Brain microvascular endothelial cell (primary cell): Measurements from ENCODE around the gene ZNF155.
A peak's percentile ranks its signal among the peaks of the same experiment; 100 is the strongest.
"Not testable (repeated sequence)": the region's sequence is repeated elsewhere in the genome, so short reads cannot be mapped to it uniquely, and the experiment has no call there.

Source experiments
- DNase-seq: peaks from one replicate; pipeline ENCODE4 v3.0.0-alpha.2; 2020
- H3K27ac ChIP-seq: fragments of 250-450 bp; sonication (Bioruptor Pico); 2 replicates; pipeline ENCODE4 v1.5.1; 2020; ENCODE audit warnings: mild to moderate bottlenecking, moderate library complexity
- H3K27me3 ChIP-seq: fragments of 250-450 bp; sonication (Bioruptor Pico); replicated peaks from 2 replicates; pipeline ENCODE4 v1.5.1; 2020; ENCODE audit warnings: mild to moderate bottlenecking
- H3K36me3 ChIP-seq: fragments of 250-450 bp; sonication (Bioruptor Pico); replicated peaks from 2 replicates; pipeline ENCODE4 v1.5.1; 2020; ENCODE audit warnings: mild to moderate bottlenecking
- H3K4me3 ChIP-seq: 2 replicates; pipeline ENCODE4 v1.5.1; 2011; ENCODE audit warnings: low read depth, mild to moderate bottlenecking, control low read depth, low read length, moderate library complexity
- CTCF ChIP-seq: IDR thresholded peaks from 2 replicates; pipeline ENCODE4 v1.5.1; 2011; ENCODE audit warnings: low read depth, mild to moderate bottlenecking, moderate library complexity, low read length, control low read depth, inconsistent platforms; ENCODE audit errors: missing control alignments
- in situ Hi-C: cut with HindIII; loops from 2 replicates; pipeline ENCODE4 v1.10.0; 2017; ENCODE audit warnings: low sequenced_read_pairs, low pct_ligation_motif_present

ZNF155 gene

GRCh38 chr19:43941209-43941608, 42.8 kb upstream of the ZNF155 start:
- in situ Hi-C loops, result no loop called here
- no peak for DNase-seq
- H3K27me3 ChIP-seq, result no peaks in the 10 kb centered on the region
- H3K36me3 ChIP-seq, result no peaks in the 10 kb centered on the region
- TF ChIP-seq CTCF, result no peak
- no peak overlapping the region for H3K27ac ChIP-seq
- H3K4me3 ChIP-seq, result no peak overlapping the region

GRCh38 chr19:43947412-43947811, 36.6 kb upstream of the ZNF155 start:
- H3K27ac ChIP-seq, H3K4me3 ChIP-seq, in situ Hi-C loops, H3K27me3 ChIP-seq, H3K36me3 ChIP-seq, DNase-seq: not testable (repeated sequence)

- H3K4me3 ChIP-seq, DNase-seq, H3K27ac ChIP-seq, in situ Hi-C loops, H3K36me3 ChIP-seq, H3K27me3 ChIP-seq: not testable (repeated sequence)
These were observed 34.2 kb upstream of the ZNF155 start for GRCh38 chr19:43949803-43950202.

GRCh38 chr19:43950834-43951645, 32.9 kb upstream of the ZNF155 start, which contains the start of gene ZNF221:
TSS of gene ZNF221 (plus strand) at chr19:43951228. CDS start at chr19:43962727, 11,499 bp downstream.
- Histone ChIP-seq H3K36me3 (no peaks in the 10 kb centered on the region), H3K27ac (peak within 1 kb of the TSS; percentile 55), H3K4me3 (peak within 1 kb of the TSS; percentile 94), H3K27me3 (no peaks in the 10 kb centered on the region)
- in situ Hi-C loops, result no loop called here
- peak; percentile 98 for DNase-seq
- peak; percentile 64 for TF ChIP-seq CTCF

- Histone ChIP-seq H3K27ac (no peak overlapping the region), H3K4me3 (no peak overlapping the region), H3K36me3 (no peaks in the 10 kb centered on the region), H3K27me3 (no peaks in the 10 kb centered on the region)
- in situ Hi-C loops, result no loop called here
- DNase-seq, result no peak
- TF ChIP-seq CTCF, result no peak
These were observed 27.2 kb upstream of the ZNF155 start for GRCh38 chr19:43956827-43957226.

- in situ Hi-C loops, result no loop called here
- Histone ChIP-seq H3K4me3 (no peak overlapping the region), H3K27me3 (no peaks in the 10 kb centered on the region), H3K27ac (no peak overlapping the region), H3K36me3 (no peaks in the 10 kb centered on the region)
- DNase-seq, result no peak
- TF ChIP-seq CTCF, result no peak
These were observed 26.1 kb upstream of the ZNF155 start for GRCh38 chr19:43957891-43958290.

- H3K4me3 ChIP-seq, result no peak overlapping the region
- no peak for TF ChIP-seq CTCF
- no peak for DNase-seq
- in situ Hi-C loops, result no loop called here
- peaks cover 9% of the 10 kb centered on the region for H3K36me3 ChIP-seq
- no peaks in the 10 kb centered on the region for H3K27me3 ChIP-seq
- H3K27ac ChIP-seq, result no peak overlapping the region
These were observed 23.6 kb upstream of the ZNF155 start for GRCh38 chr19:43960411-43960810.
